ENCODE results near the gene ASPN.

Gene ASPN

GRCh38 chr9:92482329-92482728, at the start of gene ASPN:
ASPN (minus strand) TSS chr9:92482506.
- no peak within 1 kb of the TSS for H3K27ac ChIP-seq
- TF ChIP-seq, protein P1, sequence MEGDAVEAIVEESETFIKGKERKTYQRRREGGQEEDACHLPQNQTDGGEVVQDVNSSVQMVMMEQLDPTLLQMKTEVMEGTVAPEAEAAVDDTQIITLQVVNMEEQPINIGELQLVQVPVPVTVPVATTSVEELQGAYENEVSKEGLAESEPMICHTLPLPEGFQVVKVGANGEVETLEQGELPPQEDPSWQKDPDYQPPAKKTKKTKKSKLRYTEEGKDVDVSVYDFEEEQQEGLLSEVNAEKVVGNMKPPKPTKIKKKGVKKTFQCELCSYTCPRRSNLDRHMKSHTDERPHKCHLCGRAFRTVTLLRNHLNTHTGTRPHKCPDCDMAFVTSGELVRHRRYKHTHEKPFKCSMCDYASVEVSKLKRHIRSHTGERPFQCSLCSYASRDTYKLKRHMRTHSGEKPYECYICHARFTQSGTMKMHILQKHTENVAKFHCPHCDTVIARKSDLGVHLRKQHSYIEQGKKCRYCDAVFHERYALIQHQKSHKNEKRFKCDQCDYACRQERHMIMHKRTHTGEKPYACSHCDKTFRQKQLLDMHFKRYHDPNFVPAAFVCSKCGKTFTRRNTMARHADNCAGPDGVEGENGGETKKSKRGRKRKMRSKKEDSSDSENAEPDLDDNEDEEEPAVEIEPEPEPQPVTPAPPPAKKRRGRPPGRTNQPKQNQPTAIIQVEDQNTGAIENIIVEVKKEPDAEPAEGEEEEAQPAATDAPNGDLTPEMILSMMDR (IDR thresholded peaks at IDR 0.05; ENCODE audit: low read depth, low read length) = no peak
- DNase-seq = no peak
- no peak within 1 kb of the TSS for H3K4me3 ChIP-seq (ENCODE audit: low read depth, low read length)
- no peaks in the 10 kb centered on the region for H3K27me3 ChIP-seq (ENCODE audit: insufficient read depth, low read depth, severe bottlenecking)
- no peaks in the 10 kb centered on the region for H3K36me3 ChIP-seq
- no peaks in the 10 kb centered on the region for H3K9me3 ChIP-seq (ENCODE audit: severe bottlenecking)

DNA sequence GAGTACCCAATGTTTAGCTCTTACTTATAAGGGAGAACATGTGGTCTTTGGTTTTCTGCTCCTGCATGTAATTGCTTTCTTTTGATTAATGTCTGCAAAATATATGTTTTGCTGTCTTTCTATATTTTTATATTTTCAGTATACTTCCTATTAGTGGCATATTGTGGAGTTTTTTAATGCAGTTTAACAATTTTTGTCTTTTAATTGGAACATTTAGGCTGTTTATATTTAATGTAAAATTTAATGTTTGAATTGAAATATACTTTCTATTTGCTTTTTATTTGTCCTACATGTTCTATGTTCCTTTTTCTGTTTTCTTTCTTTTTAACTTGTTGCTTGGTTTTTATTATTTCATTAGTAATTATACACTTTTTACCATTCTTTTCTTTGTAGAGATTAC, 48.6 kb upstream of the ASPN start:
- Histone ChIP-seq H3K36me3 (no peaks in the 10 kb centered on the region), H3K27me3 (ENCODE audit: insufficient read depth, low read depth, severe bottlenecking) (no peaks in the 10 kb centered on the region), H3K4me3 (ENCODE audit: low read depth, low read length) (no peak overlapping the region), H3K9me3 (ENCODE audit: severe bottlenecking) (no peaks in the 10 kb centered on the region), H3K27ac (no peak overlapping the region)
- TF ChIP-seq, protein P1 (IDR thresholded peaks at IDR 0.05; ENCODE audit: low read depth, low read length) = no peak
- no peak for DNase-seq

DNA sequence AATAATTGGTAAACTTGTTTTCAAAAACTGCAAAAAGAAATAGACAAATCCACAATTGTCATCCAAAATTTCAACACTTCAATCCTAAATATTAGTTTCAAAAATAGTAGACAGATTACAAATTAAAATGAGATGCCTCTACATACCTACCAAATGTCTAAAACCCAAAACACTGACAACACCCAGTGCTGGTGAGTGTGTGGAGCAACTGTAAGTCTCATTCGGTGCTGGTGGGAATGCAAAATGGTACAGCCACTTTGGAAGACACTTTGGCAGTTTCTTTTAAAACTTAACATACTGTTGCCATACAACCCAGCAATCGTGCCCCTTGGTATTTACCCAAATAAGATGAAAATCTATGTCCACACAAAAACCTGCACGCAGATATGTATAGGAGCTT, 46.8 kb upstream of the ASPN start:
- no peak for DNase-seq
- TF ChIP-seq, protein P1 (IDR thresholded peaks at IDR 0.05; ENCODE audit: low read depth, low read length) = no peak
- Histone ChIP-seq H3K9me3 (ENCODE audit: severe bottlenecking) (no peaks in the 10 kb centered on the region), H3K4me3 (ENCODE audit: low read depth, low read length) (no peak overlapping the region), H3K27ac (no peak overlapping the region), H3K36me3 (no peaks in the 10 kb centered on the region), H3K27me3 (ENCODE audit: insufficient read depth, low read depth, severe bottlenecking) (no peaks in the 10 kb centered on the region)

- no peaks in the 10 kb centered on the region for H3K9me3 ChIP-seq (ENCODE audit: severe bottlenecking)
- TF ChIP-seq, protein P1 (IDR thresholded peaks at IDR 0.05; ENCODE audit: low read depth, low read length) = no peak
- no peaks in the 10 kb centered on the region for H3K36me3 ChIP-seq
- no peak for DNase-seq
- no peaks in the 10 kb centered on the region for H3K27me3 ChIP-seq (ENCODE audit: insufficient read depth, low read depth, severe bottlenecking)
- no peak overlapping the region for H3K4me3 ChIP-seq (ENCODE audit: low read depth, low read length)
- H3K27ac ChIP-seq = no peak overlapping the region
These were observed 46.2 kb upstream of the ASPN start for GRCh38 chr9:92528522-92528849.

- TF ChIP-seq, protein P1 (IDR thresholded peaks at IDR 0.05; ENCODE audit: low read depth, low read length) = no peak
- Histone ChIP-seq H3K27me3 (ENCODE audit: insufficient read depth, low read depth, severe bottlenecking) (no peaks in the 10 kb centered on the region), H3K36me3 (no peaks in the 10 kb centered on the region), H3K4me3 (ENCODE audit: low read depth, low read length) (no peak overlapping the region), H3K27ac (no peak overlapping the region; the same call in 1 of the 2 replicates), H3K9me3 (ENCODE audit: severe bottlenecking) (no peaks in the 10 kb centered on the region)
- DNase-seq = no peak
These were observed 45.7 kb upstream of the ASPN start for GRCh38 chr9:92527832-92528521.

DNA sequence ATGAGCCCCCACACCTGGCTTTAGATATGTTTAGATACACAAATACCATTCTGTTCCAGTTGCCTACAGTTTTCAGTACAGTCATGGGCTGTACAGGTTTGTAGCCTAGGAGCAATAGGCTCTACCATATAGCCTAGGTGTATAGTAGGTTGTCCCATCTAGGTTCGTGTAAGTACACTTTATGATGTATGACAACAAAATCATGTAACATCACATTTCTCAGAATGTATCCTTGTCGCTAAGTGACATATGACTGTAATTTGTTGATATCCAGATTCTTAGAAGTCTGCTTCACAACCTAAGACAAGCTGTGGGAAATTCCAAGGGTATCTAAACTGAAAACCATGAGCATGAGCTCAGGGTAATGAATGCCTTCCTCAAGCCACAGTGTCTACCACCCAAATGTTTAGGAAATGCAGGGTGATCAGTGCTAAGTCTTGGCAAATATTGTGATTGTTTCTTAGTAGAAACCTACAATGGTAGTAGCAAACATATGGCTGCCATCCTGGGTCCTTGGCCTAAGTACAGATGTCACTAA, 45.1 kb upstream of the ASPN start:
- Histone ChIP-seq H3K9me3 (ENCODE audit: severe bottlenecking) (no peaks in the 10 kb centered on the region), H3K36me3 (no peaks in the 10 kb centered on the region), H3K27me3 (ENCODE audit: insufficient read depth, low read depth, severe bottlenecking) (no peaks in the 10 kb centered on the region), H3K4me3 (ENCODE audit: low read depth, low read length) (no peak overlapping the region), H3K27ac (no peak overlapping the region)
- TF ChIP-seq, protein P1 (IDR thresholded peaks at IDR 0.05; ENCODE audit: low read depth, low read length) = no peak
- no peak for DNase-seq
